Glutamatergic neuron (in vitro differentiated cells): ENCODE measurements around the gene ZNF407. TPM values are rescaled to one million over a fixed set of nuclear protein-coding genes. Genes with fewer than 3 reads are reported as not detected.

Experiments
- DNase-seq: peaks from one replicate; pipeline ENCODE4 v3.0.0; 2022
- H3K27ac Mint-ChIP-seq: one replicate; pipeline ENCODE4 v1.8.0; 2020; ENCODE audit warnings: mild to moderate bottlenecking, mixed read lengths, inconsistent platforms; ENCODE audit not compliant: unreplicated experiment
- H3K27me3 Mint-ChIP-seq: one replicate; pipeline ENCODE4 v1.8.0; 2020; ENCODE audit warnings: mild to moderate bottlenecking, moderate library complexity, mixed read lengths, inconsistent platforms; ENCODE audit not compliant: unreplicated experiment
- H3K36me3 Mint-ChIP-seq: one replicate; pipeline ENCODE4 v1.8.0; 2020; ENCODE audit warnings: mild to moderate bottlenecking, mixed read lengths, inconsistent platforms; ENCODE audit not compliant: unreplicated experiment
- H3K4me1 Mint-ChIP-seq: one replicate; pipeline ENCODE4 v1.8.0; 2020; ENCODE audit warnings: mild to moderate bottlenecking, low read depth, mixed read lengths, inconsistent platforms; ENCODE audit not compliant: unreplicated experiment
- H3K4me3 Mint-ChIP-seq: one replicate; pipeline ENCODE4 v1.8.0; 2020; ENCODE audit warnings: mild to moderate bottlenecking, mixed read lengths, inconsistent platforms; ENCODE audit not compliant: unreplicated experiment
- H3K9me3 Mint-ChIP-seq: one replicate; pipeline ENCODE4 v1.8.0; 2020; ENCODE audit warnings: mild to moderate bottlenecking, moderate library complexity, mixed read lengths, inconsistent platforms; ENCODE audit not compliant: unreplicated experiment
- total RNA-seq: library from RNA; stranded (reverse); fragmentation: NEBNext Ultra II Directional; extraction: Animal tissue kit (Norgen Biotek cat#: 25700); gene quantifications from one replicate; pipeline ENCODE4 v1.2.1, GENCODE V29; 2021; ENCODE audit not compliant: unreplicated experiment
- TF ChIP-seq, protein P1 (sequence below): fragments of 200-600 bp; sonication (generic); IDR thresholded peaks from one replicate; pipeline ENCODE4 v1.5.0; 2021; ENCODE audit not compliant: partially characterized antibody, unreplicated experiment

Gene ZNF407
- total RNA-seq, 1 donor from 2014 or later: 15.8 TPM

DNA sequence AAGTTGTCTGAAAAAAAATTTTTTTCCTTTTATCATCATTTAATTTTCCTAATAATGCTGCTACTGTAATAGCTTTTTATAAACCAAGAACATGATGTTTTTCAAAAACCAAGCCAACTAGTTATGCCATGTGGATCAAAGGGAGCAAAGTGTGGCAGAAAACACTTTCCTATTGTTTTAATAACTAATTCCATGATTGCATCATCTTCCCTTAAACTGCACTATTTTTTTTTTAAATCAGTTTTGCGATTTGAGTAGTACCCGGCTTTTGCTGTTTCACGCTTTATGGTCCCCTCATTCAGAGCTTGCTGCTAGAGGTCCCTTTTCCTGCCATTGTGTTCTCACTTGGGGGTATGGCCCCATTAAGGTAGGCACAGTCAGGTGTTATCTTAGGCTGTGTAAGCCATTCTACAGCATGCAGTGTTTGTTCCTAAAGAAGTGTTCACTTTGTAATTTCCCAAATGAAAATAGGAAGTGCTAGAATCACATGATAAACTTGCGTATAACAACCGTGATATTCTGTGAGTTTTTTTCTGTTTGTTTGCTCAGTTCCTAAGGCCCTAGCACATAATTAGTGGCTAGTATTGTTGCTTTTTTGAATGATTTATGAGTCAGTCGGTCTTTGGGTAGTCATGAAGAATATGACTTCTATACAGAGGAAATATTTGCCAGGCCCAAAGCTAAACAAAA is 385.4 kb downstream of the ZNF407 start:
- Mint-ChIP-seq H3K9me3 (peaks cover 4% of the 10 kb centered on the region), H3K27me3 (peaks cover 1% of the 10 kb centered on the region), H3K36me3 (no peaks in the 10 kb centered on the region), H3K4me1 (no peaks in the 10 kb centered on the region), H3K4me3 (no peak overlapping the region), H3K27ac (no peak overlapping the region)
- no peak for DNase-seq
- TF ChIP-seq, protein P1, sequence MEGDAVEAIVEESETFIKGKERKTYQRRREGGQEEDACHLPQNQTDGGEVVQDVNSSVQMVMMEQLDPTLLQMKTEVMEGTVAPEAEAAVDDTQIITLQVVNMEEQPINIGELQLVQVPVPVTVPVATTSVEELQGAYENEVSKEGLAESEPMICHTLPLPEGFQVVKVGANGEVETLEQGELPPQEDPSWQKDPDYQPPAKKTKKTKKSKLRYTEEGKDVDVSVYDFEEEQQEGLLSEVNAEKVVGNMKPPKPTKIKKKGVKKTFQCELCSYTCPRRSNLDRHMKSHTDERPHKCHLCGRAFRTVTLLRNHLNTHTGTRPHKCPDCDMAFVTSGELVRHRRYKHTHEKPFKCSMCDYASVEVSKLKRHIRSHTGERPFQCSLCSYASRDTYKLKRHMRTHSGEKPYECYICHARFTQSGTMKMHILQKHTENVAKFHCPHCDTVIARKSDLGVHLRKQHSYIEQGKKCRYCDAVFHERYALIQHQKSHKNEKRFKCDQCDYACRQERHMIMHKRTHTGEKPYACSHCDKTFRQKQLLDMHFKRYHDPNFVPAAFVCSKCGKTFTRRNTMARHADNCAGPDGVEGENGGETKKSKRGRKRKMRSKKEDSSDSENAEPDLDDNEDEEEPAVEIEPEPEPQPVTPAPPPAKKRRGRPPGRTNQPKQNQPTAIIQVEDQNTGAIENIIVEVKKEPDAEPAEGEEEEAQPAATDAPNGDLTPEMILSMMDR: no peak

DNA sequence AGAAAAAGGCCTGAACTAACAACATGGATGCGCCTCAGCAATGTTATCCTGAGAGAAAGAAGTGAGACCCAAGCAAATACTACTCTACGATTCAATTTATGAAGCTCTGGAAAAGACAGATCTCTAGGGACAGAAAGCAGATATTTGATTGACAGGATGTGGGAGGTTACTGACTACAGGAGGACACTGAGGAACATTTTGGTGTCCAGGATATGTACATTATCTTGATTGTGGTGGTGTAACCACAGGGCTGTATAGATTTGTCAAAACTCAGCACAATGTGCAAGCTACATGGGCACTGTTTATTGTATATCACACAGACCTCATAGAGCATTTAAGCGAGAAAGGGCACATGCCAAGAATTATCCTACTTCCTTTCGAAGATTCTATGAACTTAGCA is 391.5 kb downstream of the ZNF407 start:
- Mint-ChIP-seq H3K9me3 (no peaks in the 10 kb centered on the region), H3K27me3 (no peaks in the 10 kb centered on the region), H3K27ac (no peak overlapping the region), H3K4me3 (no peak overlapping the region), H3K4me1 (peaks cover 26% of the 10 kb centered on the region), H3K36me3 (no peaks in the 10 kb centered on the region)
- TF ChIP-seq, protein P1: no peak
- no peak for DNase-seq

DNA sequence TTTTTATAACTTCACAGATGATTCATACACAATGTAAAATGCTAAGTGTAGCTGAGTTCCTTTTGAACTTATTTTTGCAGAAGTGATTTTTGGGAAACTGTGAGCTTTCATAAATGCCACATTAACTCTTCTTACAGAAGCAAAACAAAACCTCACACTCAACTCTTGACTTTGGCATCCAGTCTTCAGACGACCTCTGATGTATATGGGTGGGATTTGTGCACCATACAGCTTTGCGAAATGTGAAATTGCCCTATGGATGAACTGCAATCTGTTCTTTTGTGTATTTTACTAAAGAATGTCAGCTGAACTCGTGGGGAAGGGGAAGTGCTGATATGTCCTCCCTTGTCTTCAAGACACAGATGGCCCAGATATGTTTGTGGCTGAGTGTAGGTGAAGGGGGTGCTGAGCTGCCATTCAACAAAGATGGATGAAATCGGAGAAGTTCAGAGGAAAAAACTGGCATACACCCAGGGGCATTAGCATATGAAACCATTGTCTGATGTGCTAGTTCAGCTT is 393.0 kb downstream of the ZNF407 start:
- peak overlapping the region; percentile 20 for H3K27ac Mint-ChIP-seq
- no peaks in the 10 kb centered on the region for H3K36me3 Mint-ChIP-seq
- no peaks in the 10 kb centered on the region for H3K27me3 Mint-ChIP-seq
- DNase-seq: no peak
- TF ChIP-seq, protein P1: no peak
- H3K4me1 Mint-ChIP-seq: peaks cover 38% of the 10 kb centered on the region
- H3K4me3 Mint-ChIP-seq: no peak overlapping the region
- H3K9me3 Mint-ChIP-seq: no peaks in the 10 kb centered on the region

DNA sequence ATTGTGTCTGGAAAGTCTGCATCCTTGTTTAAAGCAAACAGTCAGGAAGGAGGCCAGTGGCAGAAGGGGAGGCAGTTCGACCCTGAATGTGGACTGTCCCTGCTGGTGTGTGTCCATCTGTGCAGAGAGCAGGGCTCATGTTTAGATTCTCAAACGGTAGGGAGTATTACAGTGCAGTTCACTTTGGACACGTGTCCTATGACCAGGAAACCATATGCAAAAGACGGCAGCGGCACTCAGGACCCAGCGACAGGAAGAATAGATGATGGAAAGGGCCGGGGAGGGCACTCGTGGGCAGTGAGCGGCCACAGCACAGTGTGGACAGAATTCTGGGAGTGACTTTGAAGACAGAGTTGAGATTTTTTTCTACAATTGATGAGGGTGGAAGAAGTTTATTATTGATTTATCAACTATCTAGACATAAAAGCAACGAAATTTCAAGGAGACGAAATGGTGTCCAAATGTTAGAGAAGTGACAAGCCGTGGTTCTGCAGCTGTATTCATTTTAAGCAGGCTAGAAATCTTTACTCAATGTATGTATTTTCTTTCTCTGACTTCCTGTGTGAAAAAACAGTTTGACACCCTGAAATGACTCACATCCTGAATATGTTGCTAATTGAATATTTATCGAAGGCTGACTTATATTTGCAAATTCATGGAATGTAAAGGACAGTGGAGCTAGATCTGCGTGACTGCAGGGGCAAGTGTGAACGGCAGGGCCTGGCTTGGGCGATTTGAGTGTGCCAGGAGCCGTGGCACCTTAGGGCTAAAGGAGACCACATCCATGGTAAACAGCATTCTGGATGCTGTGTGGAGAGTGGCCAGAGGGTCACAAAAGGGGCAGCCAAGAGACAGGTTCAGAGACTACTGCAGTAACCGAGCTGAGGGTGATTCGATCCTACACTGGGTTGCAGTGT is 397.1 kb downstream of the ZNF407 start:
- TF ChIP-seq, protein P1: no peak
- peaks cover 38% of the 10 kb centered on the region for H3K4me1 Mint-ChIP-seq
- H3K4me3 Mint-ChIP-seq: peak overlapping the region; percentile 14
- peak; percentile 28 for DNase-seq
- peaks cover 2% of the 10 kb centered on the region for H3K27me3 Mint-ChIP-seq
- peak overlapping the region; percentile 68 for H3K27ac Mint-ChIP-seq
- no peaks in the 10 kb centered on the region for H3K36me3 Mint-ChIP-seq
- no peaks in the 10 kb centered on the region for H3K9me3 Mint-ChIP-seq

DNA sequence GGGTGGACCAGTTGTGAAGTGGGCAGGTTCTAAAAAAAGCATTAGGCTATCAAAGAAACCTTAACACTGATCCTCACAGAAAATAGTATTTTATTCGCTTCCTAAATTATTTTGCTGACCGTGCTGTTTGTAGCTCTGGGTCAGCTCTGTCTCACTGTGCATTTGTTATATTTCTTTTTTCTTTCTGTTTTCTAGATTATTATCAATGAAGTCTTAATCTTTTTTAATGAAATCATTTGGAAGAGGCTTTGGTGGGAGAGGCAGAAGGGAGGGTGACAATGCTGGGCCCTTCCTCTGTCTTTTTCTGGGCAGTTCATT is 397.7 kb downstream of the ZNF407 start:
- Mint-ChIP-seq H3K4me3 (no peak overlapping the region), H3K36me3 (no peaks in the 10 kb centered on the region), H3K9me3 (no peaks in the 10 kb centered on the region), H3K27ac (no peak overlapping the region), H3K4me1 (peaks cover 37% of the 10 kb centered on the region), H3K27me3 (peaks cover 2% of the 10 kb centered on the region)
- DNase-seq: no peak
- TF ChIP-seq, protein P1: no peak
